HCT116 (cell line): ENCODE data around the gene PYGB.

Experiments
- EZH2 ChIP-seq: fragments of 200-600 bp; sonication (generic); IDR thresholded peaks from 2 replicates; pipeline ENCODE4 v1.6.1; 2017; ENCODE audit warnings: antibody characterized with exemption, mixed run types
- EZH2phosphoT487 ChIP-seq: fragments of 200-600 bp; IDR thresholded peaks from 2 replicates; pipeline ENCODE4 v1.6.1; 2018; ENCODE audit warnings: antibody characterized with exemption, borderline replicate concordance
- POLR2A ChIP-seq: IDR thresholded peaks from 2 replicates; pipeline ENCODE4 v1.7.0; 2011; ENCODE audit warnings: borderline replicate concordance; ENCODE audit not compliant: insufficient read depth, insufficient read length; ENCODE audit errors: extremely low read depth
- POLR2AphosphoS5 ChIP-seq: IDR thresholded peaks from 2 replicates; pipeline ENCODE4 v1.6.1; 2011; ENCODE audit warnings: mild to moderate bottlenecking, low read depth, low read length, moderate library complexity
- YY1 ChIP-seq: IDR thresholded peaks from 2 replicates; pipeline ENCODE4 v1.6.1; 2011; ENCODE audit warnings: low read length, low read depth, moderate library complexity, mild to moderate bottlenecking; ENCODE audit not compliant: insufficient replicate concordance; ENCODE audit errors: extremely low read depth
- TF ChIP-seq, protein P1 (sequence below), 3 experiments: fragments of 200-600 bp in 1 of 3; sonication (generic) in 1 of 3; IDR thresholded peaks in 2 of 3; conservative IDR thresholded peaks in 1 of 3; 2 replicates each; pipeline ENCODE4 v1.5.1; 2012 to 2017; ENCODE audit warnings: low read depth in 2 of 3, low read length in 2 of 3, antibody characterized with exemption in 1 of 3, borderline replicate concordance in 1 of 3, control low read depth in 1 of 3, mild to moderate bottlenecking in 1 of 3, mixed read lengths in 1 of 3, mixed run types in 1 of 3, moderate library complexity in 1 of 3; ENCODE audit not compliant: insufficient read depth in 1 of 3
- TF ChIP-seq, protein P2 (sequence below): IDR thresholded peaks from 2 replicates; pipeline ENCODE4 v1.6.1; 2011; ENCODE audit warnings: mild to moderate bottlenecking, low read length, moderate library complexity; ENCODE audit not compliant: insufficient replicate concordance; ENCODE audit errors: extremely low read depth

DNA sequence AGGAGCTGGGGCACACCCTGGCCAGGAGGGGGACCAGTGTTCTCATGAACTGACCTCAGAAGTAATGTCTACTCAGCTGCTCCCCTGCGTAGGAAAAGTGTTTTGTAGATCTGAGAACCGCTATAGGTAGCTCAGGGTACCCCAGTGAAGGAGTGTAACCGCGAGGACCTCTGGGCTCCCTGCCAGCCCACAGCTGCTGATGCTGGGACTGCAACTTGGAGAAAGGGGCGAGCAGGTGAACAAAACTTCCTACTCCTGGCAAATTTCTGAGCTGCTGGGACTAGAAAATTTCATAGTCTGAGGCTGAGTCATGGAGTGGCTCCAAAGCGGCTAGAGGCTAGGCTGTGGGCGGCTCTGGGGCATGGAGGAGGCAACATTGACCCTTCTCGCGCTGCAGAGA is 51.9 kb downstream of the PYGB start:
- TF ChIP-seq, protein P1, sequence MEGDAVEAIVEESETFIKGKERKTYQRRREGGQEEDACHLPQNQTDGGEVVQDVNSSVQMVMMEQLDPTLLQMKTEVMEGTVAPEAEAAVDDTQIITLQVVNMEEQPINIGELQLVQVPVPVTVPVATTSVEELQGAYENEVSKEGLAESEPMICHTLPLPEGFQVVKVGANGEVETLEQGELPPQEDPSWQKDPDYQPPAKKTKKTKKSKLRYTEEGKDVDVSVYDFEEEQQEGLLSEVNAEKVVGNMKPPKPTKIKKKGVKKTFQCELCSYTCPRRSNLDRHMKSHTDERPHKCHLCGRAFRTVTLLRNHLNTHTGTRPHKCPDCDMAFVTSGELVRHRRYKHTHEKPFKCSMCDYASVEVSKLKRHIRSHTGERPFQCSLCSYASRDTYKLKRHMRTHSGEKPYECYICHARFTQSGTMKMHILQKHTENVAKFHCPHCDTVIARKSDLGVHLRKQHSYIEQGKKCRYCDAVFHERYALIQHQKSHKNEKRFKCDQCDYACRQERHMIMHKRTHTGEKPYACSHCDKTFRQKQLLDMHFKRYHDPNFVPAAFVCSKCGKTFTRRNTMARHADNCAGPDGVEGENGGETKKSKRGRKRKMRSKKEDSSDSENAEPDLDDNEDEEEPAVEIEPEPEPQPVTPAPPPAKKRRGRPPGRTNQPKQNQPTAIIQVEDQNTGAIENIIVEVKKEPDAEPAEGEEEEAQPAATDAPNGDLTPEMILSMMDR (IDR thresholded peaks at IDR 0.05 in 2 of 3, conservative IDR thresholded peaks at IDR 0.05 in 1 of 3; ENCODE audit: borderline replicate concordance in 1 of 3, insufficient read depth in 1 of 3, low read depth in 2 of 3, low read length in 2 of 3), result no peak
- TF ChIP-seq, protein P2, sequence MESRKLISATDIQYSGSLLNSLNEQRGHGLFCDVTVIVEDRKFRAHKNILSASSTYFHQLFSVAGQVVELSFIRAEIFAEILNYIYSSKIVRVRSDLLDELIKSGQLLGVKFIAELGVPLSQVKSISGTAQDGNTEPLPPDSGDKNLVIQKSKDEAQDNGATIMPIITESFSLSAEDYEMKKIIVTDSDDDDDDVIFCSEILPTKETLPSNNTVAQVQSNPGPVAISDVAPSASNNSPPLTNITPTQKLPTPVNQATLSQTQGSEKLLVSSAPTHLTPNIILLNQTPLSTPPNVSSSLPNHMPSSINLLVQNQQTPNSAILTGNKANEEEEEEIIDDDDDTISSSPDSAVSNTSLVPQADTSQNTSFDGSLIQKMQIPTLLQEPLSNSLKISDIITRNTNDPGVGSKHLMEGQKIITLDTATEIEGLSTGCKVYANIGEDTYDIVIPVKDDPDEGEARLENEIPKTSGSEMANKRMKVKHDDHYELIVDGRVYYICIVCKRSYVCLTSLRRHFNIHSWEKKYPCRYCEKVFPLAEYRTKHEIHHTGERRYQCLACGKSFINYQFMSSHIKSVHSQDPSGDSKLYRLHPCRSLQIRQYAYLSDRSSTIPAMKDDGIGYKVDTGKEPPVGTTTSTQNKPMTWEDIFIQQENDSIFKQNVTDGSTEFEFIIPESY, result no peak
- TF ChIP-seq EZH2phosphoT487, result no peak
- TF ChIP-seq POLR2A, result no peak
- TF ChIP-seq EZH2, result no peak
- TF ChIP-seq POLR2AphosphoS5, result no peak
- TF ChIP-seq YY1, result no peak
